ENCODE data around the gene ABL1. TPM values are rescaled to one million over a fixed set of nuclear protein-coding genes. Genes with fewer than 3 reads are reported as not detected.

The ABL1 gene
- total RNA-seq, 2 donors from 2014 or later, result 34.9 to 35.8 TPM

GRCh38 chr9:130917168-130917960, 82.3 kb downstream of the ABL1 start:
- no peaks in the 10 kb centered on the region for H3K4me1 Mint-ChIP-seq
- no peaks in the 10 kb centered on the region for H3K36me3 Mint-ChIP-seq (ENCODE audit: low read depth)
- no peaks in the 10 kb centered on the region for H3K9me3 ChIP-seq (ENCODE audit: control insufficient read depth, low read length, poor library complexity, severe bottlenecking)
- DNase-seq (no peak), ATAC-seq (no peak)
- no peak overlapping the region for H3K4me3 Mint-ChIP-seq
- H3K27ac Mint-ChIP-seq, result no peak overlapping the region
- H3K27me3 Mint-ChIP-seq, result peaks cover 22% of the 10 kb centered on the region

- ATAC-seq, result no peak
- no peaks in the 10 kb centered on the region for H3K4me1 Mint-ChIP-seq
- no peak for DNase-seq
- no peak overlapping the region for H3K4me3 Mint-ChIP-seq
- no peaks in the 10 kb centered on the region for H3K36me3 Mint-ChIP-seq (ENCODE audit: low read depth)
- H3K9me3 ChIP-seq (ENCODE audit: control insufficient read depth, low read length, poor library complexity, severe bottlenecking), result no peaks in the 10 kb centered on the region
- peaks cover 30% of the 10 kb centered on the region for H3K27me3 Mint-ChIP-seq
- no peak overlapping the region for H3K27ac Mint-ChIP-seq
Measured at GRCh38 chr9:130918101-130918825, 83.2 kb downstream of the ABL1 start.

GRCh38 chr9:130918826-130919558, 83.9 kb downstream of the ABL1 start:
- Mint-ChIP-seq H3K4me3 (no peak overlapping the region), H3K4me1 (no peaks in the 10 kb centered on the region), H3K27me3 (peaks cover 30% of the 10 kb centered on the region), H3K27ac (no peak overlapping the region), H3K36me3 (ENCODE audit: low read depth) (no peaks in the 10 kb centered on the region)
- H3K9me3 ChIP-seq (ENCODE audit: control insufficient read depth, low read length, poor library complexity, severe bottlenecking), result no peaks in the 10 kb centered on the region
- DNase-seq (no peak), ATAC-seq (no peak)

GRCh38 chr9:130919559-130920145, 84.6 kb downstream of the ABL1 start:
- ATAC-seq (no peak), DNase-seq (no peak)
- H3K9me3 ChIP-seq (ENCODE audit: control insufficient read depth, low read length, poor library complexity, severe bottlenecking), result no peaks in the 10 kb centered on the region
- Mint-ChIP-seq H3K27me3 (peaks cover 30% of the 10 kb centered on the region), H3K27ac (no peak overlapping the region), H3K36me3 (ENCODE audit: low read depth) (no peaks in the 10 kb centered on the region), H3K4me3 (no peak overlapping the region), H3K4me1 (no peaks in the 10 kb centered on the region)

GRCh38 chr9:130920233-130920632, 85.2 kb downstream of the ABL1 start:
- Mint-ChIP-seq H3K4me3 (no peak overlapping the region), H3K4me1 (no peaks in the 10 kb centered on the region), H3K27me3 (peaks cover 30% of the 10 kb centered on the region), H3K36me3 (ENCODE audit: low read depth) (no peaks in the 10 kb centered on the region), H3K27ac (no peak overlapping the region)
- ATAC-seq (no peak), DNase-seq (no peak)
- H3K9me3 ChIP-seq (ENCODE audit: control insufficient read depth, low read length, poor library complexity, severe bottlenecking), result no peaks in the 10 kb centered on the region

- no peaks in the 10 kb centered on the region for H3K4me1 Mint-ChIP-seq
- peaks cover 33% of the 10 kb centered on the region for H3K27me3 Mint-ChIP-seq
- no peaks in the 10 kb centered on the region for H3K36me3 Mint-ChIP-seq (ENCODE audit: low read depth)
- ATAC-seq (no peak), DNase-seq (no peak)
- H3K27ac Mint-ChIP-seq, result no peak overlapping the region
- no peaks in the 10 kb centered on the region for H3K9me3 ChIP-seq (ENCODE audit: control insufficient read depth, low read length, poor library complexity, severe bottlenecking)
- H3K4me3 Mint-ChIP-seq, result no peak overlapping the region
Measured at GRCh38 chr9:130920762-130921299, 85.8 kb downstream of the ABL1 start.

- H3K4me3 Mint-ChIP-seq, result no peak overlapping the region
- no peaks in the 10 kb centered on the region for H3K9me3 ChIP-seq (ENCODE audit: control insufficient read depth, low read length, poor library complexity, severe bottlenecking)
- no peaks in the 10 kb centered on the region for H3K36me3 Mint-ChIP-seq (ENCODE audit: low read depth)
- no peak for DNase-seq
- H3K27ac Mint-ChIP-seq, result no peak overlapping the region
- H3K4me1 Mint-ChIP-seq, result no peaks in the 10 kb centered on the region
- ATAC-seq, result no peak
- H3K27me3 Mint-ChIP-seq, result peaks cover 36% of the 10 kb centered on the region
Measured at GRCh38 chr9:130921300-130921988, 86.4 kb downstream of the ABL1 start.

- no peak overlapping the region for H3K27ac Mint-ChIP-seq
- H3K27me3 Mint-ChIP-seq, result peaks cover 32% of the 10 kb centered on the region
- H3K9me3 ChIP-seq (ENCODE audit: control insufficient read depth, low read length, poor library complexity, severe bottlenecking), result no peaks in the 10 kb centered on the region
- DNase-seq (no peak), ATAC-seq (no peak)
- no peaks in the 10 kb centered on the region for H3K36me3 Mint-ChIP-seq (ENCODE audit: low read depth)
- no peaks in the 10 kb centered on the region for H3K4me1 Mint-ChIP-seq
- no peak overlapping the region for H3K4me3 Mint-ChIP-seq
Measured at GRCh38 chr9:130921989-130922892, 87.2 kb downstream of the ABL1 start.

- Mint-ChIP-seq H3K27ac (no peak overlapping the region), H3K4me3 (no peak overlapping the region), H3K27me3 (peaks cover 31% of the 10 kb centered on the region), H3K4me1 (no peaks in the 10 kb centered on the region), H3K36me3 (ENCODE audit: low read depth) (no peaks in the 10 kb centered on the region)
- no peaks in the 10 kb centered on the region for H3K9me3 ChIP-seq (ENCODE audit: control insufficient read depth, low read length, poor library complexity, severe bottlenecking)
- DNase-seq (no peak), ATAC-seq (no peak)
Measured at GRCh38 chr9:130922893-130923610, 88.0 kb downstream of the ABL1 start.

GRCh38 chr9:130923611-130924447, 88.8 kb downstream of the ABL1 start:
- no peak overlapping the region for H3K4me3 Mint-ChIP-seq
- no peaks in the 10 kb centered on the region for H3K9me3 ChIP-seq (ENCODE audit: control insufficient read depth, low read length, poor library complexity, severe bottlenecking)
- no peaks in the 10 kb centered on the region for H3K4me1 Mint-ChIP-seq
- no peaks in the 10 kb centered on the region for H3K36me3 Mint-ChIP-seq (ENCODE audit: low read depth)
- ATAC-seq, result no peak
- H3K27ac Mint-ChIP-seq, result no peak overlapping the region
- DNase-seq, result no peak
- H3K27me3 Mint-ChIP-seq, result peaks cover 34% of the 10 kb centered on the region

- Mint-ChIP-seq H3K27me3 (peaks cover 34% of the 10 kb centered on the region), H3K4me1 (no peaks in the 10 kb centered on the region), H3K27ac (no peak overlapping the region), H3K36me3 (ENCODE audit: low read depth) (no peaks in the 10 kb centered on the region), H3K4me3 (no peak overlapping the region)
- no peak for DNase-seq
- ATAC-seq, result no peak
- no peaks in the 10 kb centered on the region for H3K9me3 ChIP-seq (ENCODE audit: control insufficient read depth, low read length, poor library complexity, severe bottlenecking)
Measured at GRCh38 chr9:130924448-130924788, 89.4 kb downstream of the ABL1 start.
